NK-92 (cell line): Measurements from ENCODE around the gene PHLDB1.
"Not testable (repeated sequence)": the region's sequence is repeated elsewhere in the genome, so short reads cannot be mapped to it uniquely, and the experiment has no call there.

Experiments used
- DNase-seq: peaks from one replicate; lab custom pipeline; 2025; ENCODE audit not compliant: unreplicated experiment; lab: John Stamatoyannopoulos, UW

The PHLDB1 gene

DNA sequence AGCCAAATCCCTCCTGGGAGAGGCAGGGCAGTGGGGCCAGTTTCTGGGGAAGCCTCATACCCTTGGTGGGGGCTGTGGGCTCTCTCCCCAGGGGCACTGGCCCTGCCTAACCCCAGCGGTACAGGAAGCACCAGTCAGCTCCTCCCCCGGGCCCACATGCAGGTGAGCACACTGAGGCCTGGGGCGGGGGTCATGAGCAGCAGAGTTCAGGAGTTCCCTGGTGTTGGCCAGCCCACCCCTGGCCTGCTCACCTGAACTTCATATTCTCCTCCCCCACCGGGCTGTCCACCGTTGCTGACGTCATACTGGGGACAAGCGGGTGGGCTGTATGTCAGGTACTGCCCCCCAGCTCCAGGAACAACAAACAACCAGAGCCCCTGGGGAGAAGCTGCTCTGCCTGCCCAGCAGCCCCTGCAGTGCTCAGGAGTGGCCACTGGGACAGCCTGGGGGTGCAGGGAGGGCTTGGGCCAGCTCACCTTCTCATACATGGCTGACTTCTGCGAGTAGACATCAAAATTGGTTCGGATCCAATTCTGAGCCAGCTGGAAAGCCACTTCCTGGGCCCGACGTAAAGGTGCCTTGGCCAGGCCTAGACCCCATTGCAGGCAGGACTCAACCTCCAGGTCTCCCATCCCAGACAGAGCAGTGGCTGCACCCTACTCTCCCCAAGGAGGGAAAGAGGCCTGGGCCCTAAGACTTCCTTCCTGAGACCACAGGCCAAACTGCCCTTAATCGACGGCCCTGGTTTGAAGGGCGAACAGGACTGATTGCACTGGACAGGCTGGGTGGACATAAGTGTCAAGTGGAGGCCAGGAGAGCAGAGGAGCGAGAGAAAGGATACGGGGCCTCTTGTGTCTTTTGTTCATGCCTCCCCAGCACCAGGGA is 51.3 kb downstream of the PHLDB1 start:
- DNase-seq: no peak

DNA sequence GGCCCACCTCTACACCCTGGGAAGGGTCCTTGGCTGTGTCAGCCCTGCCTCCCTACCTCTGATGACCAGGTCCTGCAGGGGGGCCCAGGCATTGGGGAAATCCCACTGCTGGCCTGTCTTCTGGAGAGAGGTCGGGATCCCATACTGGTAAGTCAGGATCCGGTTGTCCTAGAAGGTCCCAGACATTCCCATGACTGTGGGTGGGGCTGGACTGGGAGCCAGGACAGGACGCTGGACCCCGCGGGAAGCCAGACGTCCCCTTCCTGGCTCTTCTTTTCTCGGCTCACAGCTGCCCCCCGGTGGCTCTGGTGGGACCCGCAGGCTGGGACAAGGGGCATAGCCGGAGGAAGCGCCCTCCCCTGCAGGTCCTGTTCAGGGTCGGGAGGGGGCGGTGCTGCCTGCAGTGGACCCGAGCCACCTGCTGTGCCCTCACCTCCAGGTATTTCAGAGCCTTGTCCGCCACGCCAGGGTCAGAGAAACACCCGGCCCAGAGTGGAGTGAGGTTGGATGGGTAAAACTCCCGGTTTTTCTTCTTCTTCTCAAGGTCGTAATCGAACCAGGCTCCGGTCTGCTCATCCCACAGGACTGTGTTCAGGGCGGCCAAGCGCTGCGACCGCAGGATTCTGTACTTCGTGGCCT is 52.0 kb downstream of the PHLDB1 start:
- peak; percentile 28 for DNase-seq

DNA sequence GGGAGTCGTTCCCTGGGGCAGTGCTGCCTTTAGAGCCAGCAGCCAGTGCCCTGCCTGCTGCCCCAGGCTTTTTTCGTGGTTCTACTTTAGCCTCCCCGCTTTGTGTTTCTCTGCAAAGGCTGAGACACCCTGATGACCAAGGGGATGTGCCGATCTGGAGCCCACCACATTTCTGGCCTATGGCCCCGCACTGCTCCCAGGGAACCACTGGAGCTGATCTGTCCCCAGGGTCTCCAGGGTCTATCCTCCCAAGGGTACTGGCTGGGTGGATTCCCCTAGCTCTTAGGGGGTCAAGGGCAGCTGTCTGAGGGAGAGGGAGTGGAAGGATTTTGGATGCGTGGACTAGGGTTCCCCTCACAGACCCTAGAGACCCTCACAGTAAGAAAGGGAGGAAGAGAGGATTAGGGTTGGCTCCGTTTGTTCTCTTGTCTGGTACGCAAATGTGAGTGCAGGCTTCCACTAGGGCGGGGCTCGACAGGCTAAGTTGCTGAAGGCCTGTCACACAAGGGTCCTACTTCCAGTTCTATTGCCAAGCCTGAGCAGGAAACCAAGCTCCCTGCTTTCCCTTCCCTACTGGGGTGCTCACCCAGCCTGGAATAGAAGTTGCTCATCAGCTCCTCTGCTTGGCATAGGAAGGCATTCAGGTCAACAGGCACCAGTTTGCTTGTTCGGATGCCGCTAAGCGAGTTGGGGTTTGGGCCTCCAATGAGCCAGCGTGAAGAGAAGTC is 52.7 kb downstream of the PHLDB1 start:
- DNase-seq: no peak

DNA sequence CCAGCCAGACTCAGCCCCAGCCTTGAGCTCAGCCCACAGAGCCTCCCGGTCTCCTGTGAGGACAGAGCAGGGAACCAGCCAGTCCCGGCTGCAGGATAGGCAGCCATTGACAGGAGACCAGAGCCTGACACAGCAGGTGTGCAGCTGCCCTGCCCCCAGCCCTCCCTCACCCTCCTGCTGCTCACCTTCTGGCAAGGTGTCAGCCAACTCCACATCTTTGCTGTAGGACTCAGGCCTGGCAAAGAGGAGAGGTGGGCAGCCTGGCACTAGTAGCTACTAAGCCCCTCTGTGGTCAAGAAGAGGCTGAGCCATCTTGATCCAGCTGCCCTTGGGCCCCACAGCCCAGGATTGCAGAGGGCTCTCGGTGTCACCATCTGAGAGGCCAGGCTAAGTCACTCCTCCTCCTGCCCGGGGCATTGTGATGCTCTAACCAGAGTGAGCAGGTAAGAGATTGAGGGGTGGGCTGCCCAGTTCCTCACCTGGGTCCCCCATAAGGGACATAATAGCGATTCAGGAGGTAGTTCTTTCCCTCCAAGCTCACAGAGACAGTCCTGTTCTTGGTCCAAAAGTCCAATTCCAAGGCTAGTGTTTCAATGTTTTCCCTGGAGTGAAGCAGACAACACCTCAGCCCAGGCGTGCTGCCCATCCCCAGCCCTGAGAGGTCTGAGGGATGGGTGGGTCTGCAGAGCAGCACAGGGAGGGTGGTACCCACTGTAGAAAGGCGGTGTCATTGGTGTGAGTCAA is 53.4 kb downstream of the PHLDB1 start:
- DNase-seq: no peak

DNA sequence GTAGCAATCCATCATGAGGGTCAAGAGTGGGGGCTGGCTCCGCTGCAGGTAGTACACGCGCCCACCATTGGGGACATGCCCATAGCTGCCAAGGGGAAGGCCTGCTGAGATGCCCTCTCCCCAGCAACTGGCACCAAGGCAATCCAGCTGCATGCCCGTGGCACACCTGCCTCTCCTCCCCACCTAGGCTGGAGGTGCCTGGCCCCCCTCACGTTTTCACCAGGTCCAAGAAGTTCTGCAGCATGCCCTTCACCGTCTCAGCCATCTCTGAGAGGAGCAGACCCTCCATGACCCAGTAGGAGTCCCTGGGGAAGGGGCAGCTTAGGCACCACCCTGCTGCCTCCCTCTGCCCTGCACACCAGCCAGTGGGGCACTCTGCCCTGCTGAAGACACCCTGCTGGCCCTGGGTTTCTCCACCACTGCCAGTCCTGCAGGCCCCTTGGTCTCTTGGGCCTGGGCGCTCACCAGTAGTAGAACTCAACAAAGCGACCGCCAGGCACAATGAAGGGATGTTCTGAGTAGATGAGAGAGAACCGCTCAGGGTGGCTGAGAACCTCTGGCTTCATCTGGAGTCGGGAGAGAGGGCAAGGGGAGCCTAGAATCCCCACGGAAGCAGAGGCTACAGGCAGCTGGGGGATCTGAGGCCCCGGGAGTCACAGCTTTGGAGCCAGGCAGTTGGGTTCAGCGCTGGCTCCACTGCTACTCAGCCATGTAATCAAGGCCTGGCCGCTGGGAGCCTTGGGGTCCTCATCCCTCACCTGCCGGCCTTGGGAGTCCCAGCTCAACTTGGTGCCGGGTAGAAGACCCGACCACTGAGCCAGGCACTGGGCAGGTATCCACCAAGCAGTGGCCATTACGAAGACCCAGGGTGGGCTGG is 54.2 kb downstream of the PHLDB1 start:
- no peak for DNase-seq

DNA sequence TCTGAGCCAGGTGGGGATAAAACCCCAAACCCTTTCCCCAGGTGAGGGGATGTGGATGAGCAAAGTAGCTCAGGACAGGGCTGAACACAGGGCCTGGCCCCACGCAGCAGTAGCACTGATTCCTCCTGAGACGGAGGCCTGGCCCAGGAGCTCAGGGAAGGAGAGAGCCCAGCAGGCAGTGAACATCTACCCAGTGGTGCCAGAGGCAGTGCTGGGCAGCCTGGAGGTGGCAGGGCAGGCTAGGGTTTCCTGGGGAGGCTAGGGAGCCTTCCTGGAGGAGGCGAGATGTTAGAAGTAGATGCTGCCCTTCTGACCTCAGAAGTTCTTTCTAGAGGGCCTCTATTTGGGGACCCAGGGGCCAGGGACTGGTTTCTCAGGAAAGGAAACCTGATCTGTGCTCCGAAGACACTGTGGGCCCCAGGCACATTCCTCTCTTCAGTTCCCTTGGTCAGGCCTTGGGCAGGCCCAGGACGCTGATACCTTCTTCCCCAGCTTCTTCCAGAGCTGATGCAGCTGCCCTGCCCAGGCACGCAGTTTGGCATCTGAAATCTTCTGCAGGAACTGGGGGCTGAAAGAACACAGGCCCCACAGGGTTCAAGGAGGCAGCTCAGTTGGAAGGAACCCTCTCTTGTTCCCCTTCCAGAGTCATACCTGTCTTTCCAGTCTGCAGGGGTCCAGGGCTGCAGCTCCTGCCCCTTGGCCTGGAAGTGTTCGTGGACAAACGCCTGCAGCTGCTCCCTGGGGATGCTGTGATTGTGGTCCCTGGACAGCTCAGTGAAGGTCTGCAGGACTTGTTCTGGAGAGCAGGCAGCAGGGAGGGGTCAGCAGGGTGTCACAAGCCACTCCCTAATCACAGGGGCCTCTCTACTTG is 55.2 kb downstream of the PHLDB1 start:
- DNase-seq: no peak

DNA sequence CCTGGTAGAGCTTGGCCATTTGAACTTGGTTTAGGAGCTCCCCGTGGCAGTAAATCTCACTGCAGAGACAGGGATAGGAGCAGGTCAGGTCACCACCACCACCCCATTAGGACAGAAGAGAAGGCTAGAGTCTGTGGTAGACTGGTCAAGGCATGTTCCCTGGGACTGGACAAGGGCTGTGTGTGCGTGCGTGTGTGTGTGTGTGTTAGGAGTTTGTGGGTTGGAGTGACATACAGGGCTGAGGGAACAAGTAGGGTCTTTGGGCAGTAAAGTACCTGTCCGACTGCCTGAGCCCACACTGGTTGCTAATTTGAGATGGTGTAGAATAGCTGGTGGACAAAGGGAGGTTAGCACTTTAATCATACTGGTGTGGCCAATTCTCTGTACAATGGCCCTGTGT is 56.0 kb downstream of the PHLDB1 start:
- no peak for DNase-seq

DNA sequence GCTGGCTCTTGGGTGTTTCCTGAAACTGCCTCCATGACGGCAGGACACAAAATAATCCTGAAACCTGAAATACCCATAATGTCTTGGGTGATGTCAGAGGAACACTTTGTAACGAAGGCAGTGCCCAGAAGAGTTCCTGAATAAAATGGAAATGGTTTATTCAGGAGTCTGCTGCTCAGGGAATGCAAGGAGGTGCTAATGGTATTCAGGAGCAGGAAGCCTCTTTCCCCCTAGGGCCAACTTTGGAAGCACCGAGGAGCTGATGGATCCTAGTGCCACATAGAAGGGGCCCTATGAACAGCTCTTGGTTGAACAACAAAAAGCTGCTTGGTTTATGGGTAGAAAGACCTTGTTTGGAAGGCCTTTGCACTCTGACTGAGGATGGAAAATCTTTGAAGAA is 56.5 kb downstream of the PHLDB1 start:
- DNase-seq: no peak

DNA sequence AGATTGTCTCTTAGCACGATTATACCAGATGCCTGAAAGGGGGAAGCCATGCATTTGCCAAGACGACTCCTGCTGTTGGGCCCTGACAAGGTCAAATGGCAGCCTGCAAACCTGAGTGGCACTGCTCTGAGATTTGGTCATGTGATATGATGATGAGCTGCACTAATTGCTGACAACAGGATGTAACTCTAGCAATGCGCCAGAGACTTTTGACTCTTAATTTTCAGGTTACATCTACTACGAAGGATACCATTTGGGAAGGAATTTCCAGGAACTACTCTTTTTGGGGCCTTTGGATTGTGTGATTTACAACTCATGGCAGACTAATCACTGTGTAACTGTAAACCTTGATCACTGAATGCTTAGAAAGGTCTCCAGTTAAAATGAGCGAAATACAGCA is 59.0 kb downstream of the PHLDB1 start:
- DNase-seq: no peak

DNA sequence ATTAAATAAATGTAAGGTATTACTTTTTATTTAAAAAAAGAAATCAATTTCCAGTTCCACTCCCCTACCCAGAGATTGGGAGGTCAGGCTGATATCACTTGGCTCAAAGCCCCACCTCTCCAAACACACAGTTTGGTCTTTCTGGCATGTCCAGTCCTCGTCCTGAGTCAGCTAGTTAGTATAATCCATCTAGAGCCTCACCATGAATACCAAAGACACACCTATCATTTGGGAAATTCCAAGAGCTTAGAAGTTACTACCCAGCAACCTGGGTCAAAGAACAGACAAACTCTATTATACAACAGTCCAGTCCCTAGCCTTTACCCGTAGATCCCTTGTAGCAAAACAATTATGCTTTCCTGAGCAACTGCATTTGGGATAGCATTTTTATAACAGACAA is 62.6 kb downstream of the PHLDB1 start:
- no peak for DNase-seq

DNA sequence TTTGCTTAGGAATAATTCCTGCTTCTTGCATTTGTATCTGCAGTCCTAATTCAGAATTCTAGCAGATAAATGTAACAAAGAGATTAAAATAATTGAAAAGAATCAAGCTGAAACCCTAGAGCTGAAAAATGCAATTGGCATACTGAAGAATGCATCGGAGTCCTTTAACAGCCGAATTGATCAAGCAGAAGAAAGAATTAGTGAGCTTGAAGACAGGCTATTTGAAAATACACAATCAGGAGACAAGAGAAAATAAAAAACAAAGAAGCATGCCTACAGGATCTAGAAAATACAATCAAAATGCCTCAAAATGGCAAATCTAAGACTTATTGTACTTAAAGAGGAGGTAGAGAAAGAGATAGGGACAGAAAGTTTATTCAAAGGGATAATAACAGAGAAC is 63.8 kb downstream of the PHLDB1 start:
- no peak for DNase-seq

DNA sequence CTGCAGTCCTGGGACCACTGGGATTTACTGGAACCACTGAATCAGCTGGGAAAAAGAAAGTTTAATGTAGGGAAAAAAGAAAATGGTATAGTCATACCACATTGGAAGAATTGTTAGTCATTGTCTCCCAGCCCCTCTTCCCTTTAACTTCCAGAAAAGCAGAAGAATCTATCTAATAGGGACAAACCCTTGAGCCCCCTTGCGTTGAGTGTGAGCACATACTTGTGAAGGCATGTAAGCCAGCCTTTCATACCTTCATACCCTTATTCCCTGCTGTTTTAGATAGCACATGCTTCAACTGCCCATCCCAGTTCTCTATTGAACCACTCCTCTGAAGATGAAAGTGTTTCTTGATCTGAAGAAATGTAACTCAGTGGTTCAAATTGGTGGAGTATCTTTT is 65.4 kb downstream of the PHLDB1 start:
- no peak for DNase-seq

DNA sequence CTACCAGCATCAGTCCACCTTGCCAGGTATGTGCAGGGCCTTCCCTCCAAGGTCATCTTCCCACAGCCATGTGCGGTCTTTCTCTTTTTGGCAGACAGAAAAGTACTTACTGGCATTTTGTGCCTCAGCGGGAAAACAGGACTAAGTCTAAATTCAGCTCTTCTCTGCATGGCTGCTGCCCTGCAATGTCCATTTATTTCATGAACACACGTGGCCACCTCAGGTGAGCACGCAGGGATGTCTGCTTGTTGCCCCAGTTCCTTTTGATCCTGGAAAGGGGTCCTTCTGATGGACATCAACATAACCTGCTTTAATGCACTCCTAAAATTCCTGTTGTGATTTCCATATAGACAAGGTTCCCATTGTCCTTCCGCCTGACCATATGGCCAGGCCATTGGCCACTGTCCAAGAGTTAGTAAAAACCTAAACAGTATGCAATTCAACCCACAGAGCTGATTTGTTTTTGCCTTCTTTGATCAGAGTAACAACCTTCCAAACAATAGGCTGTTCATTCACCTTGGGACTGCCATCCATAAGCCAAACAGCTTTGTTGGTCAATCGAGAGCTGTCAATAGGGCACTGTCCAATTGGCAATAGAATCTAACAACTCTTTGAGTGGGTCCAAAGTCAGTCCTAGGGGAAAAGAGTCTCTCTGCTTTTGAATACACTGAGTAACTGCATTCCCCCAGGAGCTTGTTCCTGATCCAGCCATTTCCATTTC is 66.1 kb downstream of the PHLDB1 start:
- DNase-seq: no peak

DNA sequence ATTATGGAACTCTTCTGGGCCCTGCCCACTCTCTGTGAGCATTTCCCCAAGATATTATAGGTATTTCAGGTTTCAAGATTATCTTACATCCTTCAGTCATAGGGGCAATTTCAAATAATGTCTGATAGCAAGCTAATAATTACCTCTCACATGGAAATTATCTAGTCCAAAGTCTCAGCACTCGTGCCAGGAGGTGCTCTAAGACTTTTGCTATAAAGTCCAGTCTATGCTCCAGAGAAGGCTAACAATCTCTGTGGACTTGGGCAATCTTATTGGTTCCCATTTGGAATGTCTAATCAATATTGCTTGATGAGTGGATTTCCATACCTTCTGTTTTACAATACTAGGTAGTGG is 66.6 kb downstream of the PHLDB1 start:
- no peak for DNase-seq

DNA sequence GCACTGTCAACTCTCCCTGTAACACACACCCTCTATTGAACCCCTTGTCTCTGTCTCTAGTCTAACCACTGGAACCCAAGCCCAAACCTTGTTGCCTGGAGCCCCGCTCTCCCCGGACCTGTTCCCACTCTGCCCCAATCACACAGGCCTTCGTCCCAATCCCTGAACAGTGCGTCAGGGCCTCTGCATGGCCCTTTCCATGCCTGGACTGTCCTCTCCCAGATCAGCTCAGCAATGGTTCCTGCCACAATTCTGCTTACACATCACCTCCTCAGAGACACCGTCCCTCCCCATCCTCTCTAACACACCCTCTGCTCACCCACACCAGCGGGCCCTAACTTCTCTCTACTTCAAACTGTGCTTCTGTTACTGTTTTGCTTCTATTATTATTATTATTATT is 70.6 kb downstream of the PHLDB1 start:
- DNase-seq: no peak

DNA sequence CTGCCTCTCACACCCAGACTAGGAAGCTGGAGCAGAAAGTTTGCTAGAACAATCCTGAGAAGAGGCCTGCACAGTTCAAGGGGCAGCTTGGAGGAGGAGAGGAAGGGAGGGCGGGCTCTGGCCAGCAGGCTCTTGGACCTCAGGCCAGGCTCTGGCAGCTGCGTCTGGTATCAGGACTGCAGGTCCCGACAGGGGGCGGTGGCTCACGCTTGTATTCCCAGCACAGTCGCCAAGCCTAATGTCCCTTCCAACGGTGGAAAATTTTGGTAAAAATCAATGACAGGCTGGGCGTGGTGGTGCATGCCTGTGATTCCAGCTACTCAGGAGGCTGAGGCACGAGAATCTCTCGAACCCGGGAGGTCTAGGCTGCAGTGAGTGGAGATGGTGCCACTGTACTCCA is 71.5 kb downstream of the PHLDB1 start:
- DNase-seq: not testable (repeated sequence)

DNA sequence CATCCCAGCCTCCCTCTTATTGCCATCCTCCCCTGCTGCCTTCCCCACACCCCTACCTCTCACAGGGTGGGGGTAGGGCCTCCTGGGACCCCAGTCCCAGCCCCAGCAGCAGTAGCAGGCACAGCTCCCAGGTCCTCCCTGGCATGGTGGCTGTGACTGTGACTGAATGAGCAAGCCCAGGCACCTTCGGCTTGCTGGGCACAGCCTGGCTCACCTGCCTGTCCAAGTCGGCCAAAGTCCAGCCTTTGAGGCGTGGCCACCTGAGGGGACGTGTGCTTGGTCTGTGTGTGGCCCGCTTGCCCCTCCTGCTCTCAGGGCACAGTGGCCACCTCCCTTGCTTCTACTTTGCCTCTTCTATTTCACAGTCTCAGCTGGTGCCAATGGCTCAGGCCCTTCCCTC is 72.1 kb downstream of the PHLDB1 start, which contains the start of gene TREH:
Gene TREH, minus strand, starts transcription at position 168 of the 400 bp plus-strand sequence. Its CDS starts 23 bp downstream, at position 145.
- no peak for DNase-seq

DNA sequence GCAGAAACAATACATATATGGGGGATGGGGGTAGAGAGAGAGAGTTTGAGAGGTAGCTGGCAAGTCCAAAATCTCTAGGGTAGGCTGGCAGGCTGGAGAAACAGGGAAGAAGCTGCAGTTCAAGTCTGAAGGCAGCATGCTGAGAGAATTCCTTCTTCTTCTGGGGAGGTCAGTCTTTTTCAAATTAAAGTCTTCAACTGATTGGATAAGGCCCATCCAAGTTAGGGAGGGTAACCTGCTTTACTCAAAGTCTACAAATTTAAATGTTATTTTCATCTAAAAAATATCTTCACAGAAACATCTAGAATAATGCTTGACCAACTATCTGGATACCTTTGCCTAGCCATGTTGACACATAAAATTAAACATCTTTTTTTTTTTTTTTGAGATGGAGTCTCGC is 75.0 kb downstream of the PHLDB1 start:
- no peak for DNase-seq

DNA sequence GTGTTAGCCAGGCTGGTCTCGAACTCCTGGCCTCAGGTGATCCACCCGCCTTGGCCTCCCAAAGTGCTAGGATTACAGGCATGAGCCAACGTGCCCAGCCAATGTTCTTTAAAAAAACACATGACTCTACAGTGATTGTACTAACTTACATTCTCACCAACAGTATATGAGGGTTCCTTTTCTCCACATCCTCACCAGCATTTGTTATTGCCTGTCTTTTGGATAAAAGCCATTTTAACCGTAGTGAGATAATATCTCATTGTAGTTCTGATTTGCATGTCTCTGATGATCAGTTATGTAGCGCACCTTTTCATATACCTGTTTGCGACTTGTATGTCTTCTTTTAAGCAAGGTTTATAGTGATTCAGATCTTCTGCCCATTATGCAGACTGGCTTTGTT is 75.5 kb downstream of the PHLDB1 start:
- not testable (repeated sequence) for DNase-seq
